B cell (primary cell): ENCODE measurements around the gene PRKCH. TPM values are rescaled to one million over a fixed set of nuclear protein-coding genes. Genes with fewer than 3 reads are reported as not detected.

Experiments
- ATAC-seq: fragments of 200-7000 bp; cut with Tn5 transposase; one replicate; pipeline ENCODE4 v1.10.0; 2021; ENCODE audit warnings: low read depth, mild to moderate bottlenecking, moderate number of reproducible peaks, moderate library complexity
- CTCF ChIA-PET: fragments of 350-600 bp; sonication (Branson Sonifier 250); formaldehyde crosslinking; loops from one replicate; lab custom pipeline; 2021; ENCODE audit warnings: antibody characterized with exemption, inconsistent platforms; lab: Charles Lee
- POLR2A ChIA-PET: fragments of 350-600 bp; sonication (Branson Sonifier 250); formaldehyde crosslinking; loops from one replicate; lab custom pipeline; 2021; ENCODE audit warnings: antibody characterized with exemption; lab: Charles Lee
- DNase-seq: peaks from one replicate; pipeline ENCODE4 v3.0.0; 2013
- H2AFZ ChIP-seq: 2 replicates; pipeline ENCODE4 v1.6.1; 2012; ENCODE audit warnings: mild to moderate bottlenecking, low read depth, low read length; ENCODE audit not compliant: insufficient read depth, poor library complexity, severe bottlenecking
- H3K27ac ChIP-seq, 2 donors: 1 replicate in 1 of 2; 2 replicates in 1 of 2; pipeline ENCODE4 v1.5.1; 2012 to 2013; ENCODE audit warnings: low read length in 2 of 2, mild to moderate bottlenecking in 2 of 2, moderate library complexity in 1 of 2
- H3K27me3 ChIP-seq, 4 experiments: fragments of 200-600 bp in 1 of 4; sonication (generic) in 1 of 4; replicated peaks in 1 of 4; 1 replicate in 2 of 4; 2 replicates in 2 of 4; pipeline versions ENCODE4 v1.6.1 to v1.7.0; 2013 to 2016; ENCODE audit warnings: low read length in 3 of 4, mild to moderate bottlenecking in 2 of 4, mixed read lengths in 1 of 4, moderate library complexity in 1 of 4; ENCODE audit not compliant: insufficient read depth in 4 of 4, control insufficient read depth in 3 of 4; ENCODE audit errors: control extremely low read depth in 1 of 4
- H3K36me3 ChIP-seq, 2 experiments: replicated peaks in 1 of 2; 1 replicate in 1 of 2; 2 replicates in 1 of 2; pipeline versions ENCODE4 v1.6.1 to v1.7.1; 2013; ENCODE audit warnings: low read length in 1 of 2; ENCODE audit not compliant: insufficient read depth in 2 of 2, control insufficient read depth in 1 of 2; ENCODE audit errors: control extremely low read depth in 1 of 2, extremely low read depth in 1 of 2
- H3K4me1 ChIP-seq, 2 donors: fragments of 200-600 bp in 1 of 2; sonication (generic) in 1 of 2; 1 replicate in 1 of 2; 2 replicates in 1 of 2; pipeline versions ENCODE4 v1.5.1 to v1.6.1; 2013 to 2017; ENCODE audit warnings: low read length in 2 of 2; ENCODE audit not compliant: control insufficient read depth in 2 of 2, insufficient read depth in 2 of 2
- H3K4me2 ChIP-seq: replicated peaks from 2 replicates; pipeline ENCODE3; 2012; ENCODE audit warnings: mild to moderate bottlenecking, low read depth, low read length; ENCODE audit not compliant: poor library complexity, severe bottlenecking
- H3K4me3 ChIP-seq, 5 experiments: fragments of 200-600 bp in 1 of 5; sonication (generic) in 1 of 5; 1 replicate in 3 of 5; 2 replicates in 2 of 5; pipeline versions ENCODE4 v1.5.1 to v1.7.0; 2011 to 2016; ENCODE audit warnings: low read length in 4 of 5, mild to moderate bottlenecking in 4 of 5, low read depth in 2 of 5, control low read depth in 1 of 5, moderate library complexity in 1 of 5; ENCODE audit not compliant: insufficient read depth in 1 of 5; ENCODE audit errors: control extremely low read depth in 1 of 5, extremely low read depth in 1 of 5
- H3K79me2 ChIP-seq: fragments of 200-600 bp; sonication (generic); one replicate; pipeline ENCODE4 v1.6.0; 2016; ENCODE audit warnings: low read length; ENCODE audit not compliant: control insufficient read depth, insufficient read depth
- H3K9ac ChIP-seq: fragments of 200-600 bp; sonication (generic); 2 replicates; pipeline ENCODE4 v1.6.1; 2017; ENCODE audit warnings: mild to moderate bottlenecking, low read length, moderate library complexity
- H3K9me3 ChIP-seq, 3 donors: one replicate each; pipeline versions ENCODE4 v1.6.1 to v1.7.1; 2013; ENCODE audit warnings: low read length in 2 of 3; ENCODE audit not compliant: control insufficient read depth in 2 of 3, insufficient read depth in 1 of 3; ENCODE audit errors: control extremely low read depth in 1 of 3
- H4K20me1 ChIP-seq: 2 replicates; pipeline ENCODE4 v1.6.0; 2012; ENCODE audit warnings: mild to moderate bottlenecking, low read length; ENCODE audit not compliant: insufficient read depth, control insufficient read depth, poor library complexity, severe bottlenecking
- H3K27ac Mint-ChIP-seq: one replicate; pipeline ENCODE4 v1.8.0; 2021; ENCODE audit warnings: mixed read lengths
- H3K27me3 Mint-ChIP-seq: one replicate; pipeline ENCODE4 v1.8.0; 2021; ENCODE audit warnings: mixed read lengths
- H3K4me1 Mint-ChIP-seq: one replicate; pipeline ENCODE4 v1.8.0; 2021; ENCODE audit warnings: mixed read lengths
- H3K4me3 Mint-ChIP-seq: one replicate; pipeline ENCODE4 v1.8.0; 2021; ENCODE audit warnings: mixed read lengths
- H3K9me3 Mint-ChIP-seq: one replicate; pipeline ENCODE4 v1.8.0; 2022; ENCODE audit warnings: mixed read lengths; ENCODE audit not compliant: insufficient read depth
- EZH2 ChIP-seq: IDR thresholded peaks from 2 replicates; pipeline ENCODE4 v1.6.1; 2012; ENCODE audit warnings: borderline replicate concordance, low read depth, mild to moderate bottlenecking, moderate library complexity, low read length; ENCODE audit not compliant: insufficient read depth, poor library complexity, severe bottlenecking
- WGBS: methylation state at CpG from one replicate; pipeline ENCODE4 v1.1.5; 2013; ENCODE audit warnings: missing lambda C conversion rate; ENCODE audit not compliant: insufficient coverage; 5-methylcytosine and 5-hydroxymethylcytosine counted together
- intact Hi-C: fragments of 100-400 bp; cut with micrococcal nuclease; formaldehyde crosslinking; loops from one replicate; pipeline ENCODE4 v1.10.0; 2022
- polyA plus RNA-seq: library from polyadenylated mRNA; depleted of rRNA; stranded (reverse); fragments of >200 nt; gene quantifications from 2 replicates; pipeline ENCODE4 v1.2.3, GENCODE V29; 2012
- total RNA-seq, 2 donors: library from RNA; stranded (reverse); fragments of 120-200 nt in 1 of 2; gene quantifications; 1 replicate in 1 of 2; 2 replicates in 1 of 2; pipeline versions ENCODE4 v1.2.3 to v1.2.4, GENCODE V29; 2013 to 2022
- TF ChIP-seq, protein P1 (sequence below): fragments of 200-600 bp; IDR thresholded peaks from one replicate; pipeline ENCODE4 v1.8.0; 2022; ENCODE audit warnings: antibody characterized with exemption, mild to moderate bottlenecking

Gene PRKCH
- total and polyA plus RNA-seq, 2 donors (not counting 1 experiment from before 2014, with no cell fraction given), result 2.0 to 5.0 TPM

DNA sequence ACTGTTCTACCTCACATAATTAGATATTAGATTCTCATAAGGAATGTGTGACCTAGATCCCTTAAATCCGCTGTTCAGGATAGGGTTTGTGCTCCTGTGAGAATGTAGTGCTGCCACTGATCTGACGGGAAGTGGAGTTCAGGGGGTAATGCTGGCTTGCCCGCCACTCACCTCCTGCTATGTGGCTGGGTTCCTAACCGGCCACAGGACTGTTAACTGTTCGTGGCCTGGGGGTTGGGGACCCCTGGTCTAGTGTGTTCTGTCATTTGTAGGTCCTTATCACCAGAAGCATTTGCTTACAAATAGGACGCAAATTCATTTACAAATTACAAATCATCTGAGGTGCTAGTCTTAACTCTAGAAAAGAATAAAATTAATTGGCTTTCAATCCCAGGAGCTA lies 23.8 kb upstream of the PRKCH start:
- no peak for ATAC-seq
- no peaks in the 10 kb centered on the region for H3K27me3 ChIP-seq
- TF ChIP-seq EZH2, result no peak
- TF ChIP-seq, protein P1, sequence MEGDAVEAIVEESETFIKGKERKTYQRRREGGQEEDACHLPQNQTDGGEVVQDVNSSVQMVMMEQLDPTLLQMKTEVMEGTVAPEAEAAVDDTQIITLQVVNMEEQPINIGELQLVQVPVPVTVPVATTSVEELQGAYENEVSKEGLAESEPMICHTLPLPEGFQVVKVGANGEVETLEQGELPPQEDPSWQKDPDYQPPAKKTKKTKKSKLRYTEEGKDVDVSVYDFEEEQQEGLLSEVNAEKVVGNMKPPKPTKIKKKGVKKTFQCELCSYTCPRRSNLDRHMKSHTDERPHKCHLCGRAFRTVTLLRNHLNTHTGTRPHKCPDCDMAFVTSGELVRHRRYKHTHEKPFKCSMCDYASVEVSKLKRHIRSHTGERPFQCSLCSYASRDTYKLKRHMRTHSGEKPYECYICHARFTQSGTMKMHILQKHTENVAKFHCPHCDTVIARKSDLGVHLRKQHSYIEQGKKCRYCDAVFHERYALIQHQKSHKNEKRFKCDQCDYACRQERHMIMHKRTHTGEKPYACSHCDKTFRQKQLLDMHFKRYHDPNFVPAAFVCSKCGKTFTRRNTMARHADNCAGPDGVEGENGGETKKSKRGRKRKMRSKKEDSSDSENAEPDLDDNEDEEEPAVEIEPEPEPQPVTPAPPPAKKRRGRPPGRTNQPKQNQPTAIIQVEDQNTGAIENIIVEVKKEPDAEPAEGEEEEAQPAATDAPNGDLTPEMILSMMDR, result no peak
- Mint-ChIP-seq H3K4me3 (no peak overlapping the region), H3K4me1 (no peaks in the 10 kb centered on the region), H3K27ac (no peak overlapping the region), H3K27me3 (peaks cover 10% of the 10 kb centered on the region), H3K9me3 (no peaks in the 10 kb centered on the region)
- H3K9ac ChIP-seq, result no peak overlapping the region
- ChIA-PET CTCF (interaction anchor here (0.6 to 3.8 kb wide), 3 partner anchors 9 to 540 kb away, joined by 3 to 36 read pairs (median 3); no protein-coding TSS in a partner anchor), POLR2A (no interaction called here)
- intact Hi-C loops, result loop anchor here (1.0 to 5.0 kb wide), 3 partner anchors 159 to 830 kb away; no protein-coding TSS in a partner anchor
- H3K27ac ChIP-seq, result no peak overlapping the region
- no peaks in the 10 kb centered on the region for H3K9me3 ChIP-seq
- DNase-seq, result no peak
- 77% methylated on average over 3 of the region's 6 CpGs for WGBS
- H3K4me2 ChIP-seq, result no peak overlapping the region
- no peak overlapping the region for H2AFZ ChIP-seq
- H4K20me1 ChIP-seq, result no peaks in the 10 kb centered on the region
- H3K4me3 ChIP-seq, result no peak overlapping the region
- H3K36me3 ChIP-seq, result no peaks in the 10 kb centered on the region
- H3K79me2 ChIP-seq, result no peaks in the 10 kb centered on the region
- H3K4me1 ChIP-seq, result no peaks in the 10 kb centered on the region

DNA sequence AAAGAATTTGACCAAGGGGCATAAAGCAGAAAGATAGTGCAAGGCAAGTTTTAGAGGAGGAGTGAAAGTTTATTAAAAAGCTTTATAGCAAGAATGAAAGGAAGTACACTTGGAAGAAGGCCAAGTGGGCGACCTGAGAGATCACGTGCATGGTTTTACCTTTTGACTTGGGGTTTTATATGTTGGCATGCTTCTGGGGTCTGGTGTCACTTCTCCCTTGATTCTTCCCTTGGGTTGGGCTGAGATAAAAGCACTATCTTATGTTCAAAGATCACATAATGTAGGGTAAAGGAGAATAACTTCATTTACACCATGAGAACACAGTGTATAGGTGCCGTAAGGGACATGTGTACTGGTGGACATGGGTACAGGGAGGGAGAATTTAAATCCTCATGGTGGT lies 22.6 kb upstream of the PRKCH start:
- Histone ChIP-seq H3K4me2 (no peak overlapping the region), H3K36me3 (no peaks in the 10 kb centered on the region), H4K20me1 (no peaks in the 10 kb centered on the region), H3K9ac (no peak overlapping the region), H3K4me3 (no peak overlapping the region), H3K27ac (no peak overlapping the region), H3K27me3 (no peaks in the 10 kb centered on the region), H3K9me3 (no peaks in the 10 kb centered on the region), H3K79me2 (no peaks in the 10 kb centered on the region), H2AFZ (no peak overlapping the region), H3K4me1 (no peaks in the 10 kb centered on the region)
- no peak overlapping the region for H3K4me3 Mint-ChIP-seq
- intact Hi-C loops, result loop anchor here (5.0 kb wide), 1 partner anchor 828 kb away; no protein-coding TSS in a partner anchor
- H3K27me3 Mint-ChIP-seq, result peaks cover 4% of the 10 kb centered on the region
- CTCF ChIA-PET, result interaction anchor here (3.8 kb wide), 1 partner anchor 538 kb away, joined by 36 read pairs; no protein-coding TSS in a partner anchor
- POLR2A ChIA-PET, result no interaction called here
- TF ChIP-seq, protein P1, result no peak
- no peak for TF ChIP-seq EZH2
- H3K9me3 Mint-ChIP-seq, result no peaks in the 10 kb centered on the region
- no peaks in the 10 kb centered on the region for H3K4me1 Mint-ChIP-seq
- no peak for ATAC-seq
- DNase-seq, result no peak
- H3K27ac Mint-ChIP-seq, result no peak overlapping the region
- 20% methylated on average over 2 of the region's 3 CpGs for WGBS
